Subcutaneous adipose tissue (tissue), 4 donors: ENCODE data around the gene ATP8B4. TPM values are rescaled to one million over a fixed set of nuclear protein-coding genes. Genes with fewer than 3 reads are reported as not detected.

Source experiments
- CTCF ChIP-seq: fragments of 450-650 bp; IDR thresholded peaks from one replicate; pipeline ENCODE4 v1.5.1; 2016; ENCODE audit warnings: low read depth, mild to moderate bottlenecking, control low read depth, antibody characterized with exemption, moderate library complexity
- total RNA-seq, 4 donors: library from RNA; depleted of rRNA; stranded (reverse); fragments of >200 nt; gene quantifications; one replicate each; pipeline ENCODE4 v1.1.0, GENCODE V29; 2016

The ATP8B4 gene
- total RNA-seq, 4 donors from 2014 or later = 39.9 to 75.3 (median 65.9) TPM

GRCh38 chr15:49987198-49987785, 131.7 kb downstream of the ATP8B4 start:
- TF ChIP-seq CTCF = no peak

- no peak for TF ChIP-seq CTCF
These were observed 132.7 kb downstream of the ATP8B4 start for GRCh38 chr15:49986326-49986725.

GRCh38 chr15:49985463-49985862, 133.6 kb downstream of the ATP8B4 start:
- no peak for TF ChIP-seq CTCF

- TF ChIP-seq CTCF = no peak
These were observed 134.6 kb downstream of the ATP8B4 start for GRCh38 chr15:49984436-49984835.

- TF ChIP-seq CTCF = no peak
These were observed 136.4 kb downstream of the ATP8B4 start for GRCh38 chr15:49982584-49982983.

GRCh38 chr15:49979705-49980382, 139.2 kb downstream of the ATP8B4 start:
- no peak for TF ChIP-seq CTCF

GRCh38 chr15:49978121-49978520, 140.9 kb downstream of the ATP8B4 start:
- no peak for TF ChIP-seq CTCF
